ENCODE results near the gene ABO. TPM values are rescaled to one million over a fixed set of nuclear protein-coding genes. Genes with fewer than 3 reads are reported as not detected.

The ABO gene
- total and polyA plus RNA-seq, 2 donors (not counting 1 experiment from before 2014, with no cell fraction given): not detected

DNA sequence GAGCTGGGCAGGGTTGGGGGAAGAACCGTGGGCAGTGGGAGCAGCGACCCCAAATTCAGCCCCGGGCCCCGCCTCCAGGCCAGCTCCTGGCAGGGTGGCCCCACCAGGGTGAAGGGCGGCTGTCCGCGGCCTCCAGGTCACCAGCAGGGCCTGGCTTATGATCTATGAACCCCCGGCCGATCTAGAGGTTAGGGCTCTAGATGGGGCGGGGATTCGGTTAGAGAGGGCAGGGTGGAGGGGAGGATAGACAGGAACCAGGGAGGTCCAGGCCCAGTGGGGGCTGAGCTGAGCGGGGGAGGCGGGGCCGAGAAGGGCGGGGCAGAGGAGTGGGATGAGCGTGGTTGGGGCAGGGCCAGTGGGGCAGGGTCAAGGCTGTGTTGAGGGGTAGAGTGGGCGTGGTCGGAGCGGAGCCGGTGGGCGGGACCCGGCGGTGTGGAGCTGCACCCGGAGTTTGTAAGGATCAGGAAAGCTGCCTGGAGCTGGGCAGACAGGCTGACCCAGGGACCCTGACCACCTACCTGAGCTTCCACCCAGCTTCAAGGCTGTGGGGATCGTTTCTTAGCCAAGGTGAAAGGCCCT, 36.6 kb downstream of the ABO start:
- peaks cover 13% of the 10 kb centered on the region for H3K4me1 Mint-ChIP-seq
- Histone ChIP-seq H3K27me3 (replicated peaks in 1 of 4; ENCODE audit: control extremely low read depth in 1 of 4, control insufficient read depth in 3 of 4, insufficient read depth in 4 of 4, low read length in 3 of 4) (peaks cover 0 to 30% (median 3%) of the 10 kb centered on the region in 4 experiments), H3K4me2 (replicated peaks; ENCODE audit: low read depth, low read length, poor library complexity, severe bottlenecking) (peak overlapping the region; percentile 65), H3K27ac (ENCODE audit: low read length in 2 of 2) (no peak overlapping the region), H3K79me2 (ENCODE audit: control insufficient read depth, insufficient read depth, low read length) (no peaks in the 10 kb centered on the region), H3K4me3 (ENCODE audit: control extremely low read depth in 1 of 5, extremely low read depth in 1 of 5, insufficient read depth in 1 of 5, low read depth in 2 of 5, low read length in 4 of 5) (peak overlapping the region in 3 of 5 experiments; percentile 19 to 28 (median 25)), H2AFZ (ENCODE audit: insufficient read depth, low read depth, low read length, poor library complexity, severe bottlenecking) (peak overlapping the region; percentile 60), H3K36me3 (replicated peaks in 1 of 2; ENCODE audit: control extremely low read depth in 1 of 2, control insufficient read depth in 1 of 2, extremely low read depth in 1 of 2, insufficient read depth in 2 of 2, low read length in 1 of 2) (no peaks in the 10 kb centered on the region), H3K4me1 (ENCODE audit: control insufficient read depth in 2 of 2, insufficient read depth in 2 of 2, low read length in 2 of 2) (peaks cover 9 to 10% of the 10 kb centered on the region in 2 donors), H3K9ac (ENCODE audit: low read length) (peak overlapping the region; percentile 31), H4K20me1 (ENCODE audit: control insufficient read depth, insufficient read depth, low read length, poor library complexity, severe bottlenecking) (no peaks in the 10 kb centered on the region), H3K9me3 (ENCODE audit: control extremely low read depth in 1 of 3, control insufficient read depth in 2 of 3, insufficient read depth in 1 of 3, low read length in 2 of 3) (peaks cover 0 to 20% (median 0%) of the 10 kb centered on the region in 3 donors)
- ATAC-seq (ENCODE audit: low read depth) (peak; percentile 77), DNase-seq (peak; percentile 39)
- peak overlapping the region; percentile 49 for H3K4me3 Mint-ChIP-seq
- ChIA-PET POLR2A (no interaction called here), CTCF (interaction anchor here (0.9 kb wide), 2 partner anchors 53 to 166 kb away, joined by 3 to 4 read pairs; no protein-coding TSS in a partner anchor)
- no peak for TF ChIP-seq EZH2 (IDR thresholded peaks at IDR 0.05; ENCODE audit: borderline replicate concordance, insufficient read depth, low read depth, low read length, poor library complexity, severe bottlenecking)
- TF ChIP-seq, protein P1, sequence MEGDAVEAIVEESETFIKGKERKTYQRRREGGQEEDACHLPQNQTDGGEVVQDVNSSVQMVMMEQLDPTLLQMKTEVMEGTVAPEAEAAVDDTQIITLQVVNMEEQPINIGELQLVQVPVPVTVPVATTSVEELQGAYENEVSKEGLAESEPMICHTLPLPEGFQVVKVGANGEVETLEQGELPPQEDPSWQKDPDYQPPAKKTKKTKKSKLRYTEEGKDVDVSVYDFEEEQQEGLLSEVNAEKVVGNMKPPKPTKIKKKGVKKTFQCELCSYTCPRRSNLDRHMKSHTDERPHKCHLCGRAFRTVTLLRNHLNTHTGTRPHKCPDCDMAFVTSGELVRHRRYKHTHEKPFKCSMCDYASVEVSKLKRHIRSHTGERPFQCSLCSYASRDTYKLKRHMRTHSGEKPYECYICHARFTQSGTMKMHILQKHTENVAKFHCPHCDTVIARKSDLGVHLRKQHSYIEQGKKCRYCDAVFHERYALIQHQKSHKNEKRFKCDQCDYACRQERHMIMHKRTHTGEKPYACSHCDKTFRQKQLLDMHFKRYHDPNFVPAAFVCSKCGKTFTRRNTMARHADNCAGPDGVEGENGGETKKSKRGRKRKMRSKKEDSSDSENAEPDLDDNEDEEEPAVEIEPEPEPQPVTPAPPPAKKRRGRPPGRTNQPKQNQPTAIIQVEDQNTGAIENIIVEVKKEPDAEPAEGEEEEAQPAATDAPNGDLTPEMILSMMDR (IDR thresholded peaks at IDR 0.05): no peak
- peaks cover 31% of the 10 kb centered on the region for H3K27me3 Mint-ChIP-seq
- H3K27ac Mint-ChIP-seq: no peak overlapping the region
- H3K9me3 Mint-ChIP-seq (ENCODE audit: insufficient read depth): no peaks in the 10 kb centered on the region
- WGBS (ENCODE audit: insufficient coverage): 28% methylated on average over 24 of the region's 25 CpGs
- intact Hi-C loops (cut with micrococcal nuclease): no loop called here

DNA sequence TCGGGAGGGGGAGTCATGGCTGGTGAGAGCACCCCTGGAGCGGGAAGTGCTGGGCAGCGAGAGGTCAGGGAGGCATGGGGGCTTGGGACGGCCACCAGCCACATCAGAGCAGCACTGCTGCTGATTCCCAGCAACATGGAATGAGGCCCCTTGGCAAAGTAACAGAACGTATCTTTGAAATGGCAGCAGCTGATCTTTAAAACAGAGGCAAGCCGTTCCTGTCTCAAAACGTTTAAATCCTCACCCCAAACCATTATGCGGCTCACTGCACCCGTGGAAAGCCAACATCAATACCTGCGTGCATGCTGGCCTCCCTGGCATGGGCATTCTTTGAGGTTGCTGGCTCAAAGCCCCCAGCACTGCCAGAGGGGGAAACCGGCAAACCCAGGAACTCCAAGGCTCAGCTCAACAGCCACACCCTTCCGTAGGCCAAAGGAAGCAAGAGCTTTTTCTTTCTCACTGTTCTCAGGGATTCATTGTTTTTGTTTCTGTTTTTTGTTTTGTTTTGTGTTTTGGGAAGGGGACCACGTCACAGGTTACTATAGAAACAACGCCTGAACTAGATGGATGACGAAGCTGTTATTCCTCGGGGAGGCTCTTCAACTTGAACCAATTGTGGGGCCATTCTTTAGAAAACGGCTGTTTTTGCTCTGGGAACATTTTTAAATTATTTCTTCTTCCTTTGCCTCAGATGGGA, 37.8 kb downstream of the ABO start:
- Histone ChIP-seq H3K27ac (ENCODE audit: low read length in 2 of 2) (no peak overlapping the region), H3K4me1 (ENCODE audit: control insufficient read depth in 2 of 2, insufficient read depth in 2 of 2, low read length in 2 of 2) (peaks cover 9 to 10% of the 10 kb centered on the region in 2 donors), H3K36me3 (replicated peaks in 1 of 2; ENCODE audit: control extremely low read depth in 1 of 2, control insufficient read depth in 1 of 2, extremely low read depth in 1 of 2, insufficient read depth in 2 of 2, low read length in 1 of 2) (no peaks in the 10 kb centered on the region), H4K20me1 (ENCODE audit: control insufficient read depth, insufficient read depth, low read length, poor library complexity, severe bottlenecking) (no peaks in the 10 kb centered on the region), H3K79me2 (ENCODE audit: control insufficient read depth, insufficient read depth, low read length) (no peaks in the 10 kb centered on the region), H3K27me3 (replicated peaks in 1 of 4; ENCODE audit: control extremely low read depth in 1 of 4, control insufficient read depth in 3 of 4, insufficient read depth in 4 of 4, low read length in 3 of 4) (peaks cover 0 to 30% (median 3%) of the 10 kb centered on the region in 4 experiments), H3K9ac (ENCODE audit: low read length) (no peak overlapping the region), H3K9me3 (ENCODE audit: control extremely low read depth in 1 of 3, control insufficient read depth in 2 of 3, insufficient read depth in 1 of 3, low read length in 2 of 3) (peaks cover 0 to 20% (median 0%) of the 10 kb centered on the region in 3 donors), H2AFZ (ENCODE audit: insufficient read depth, low read depth, low read length, poor library complexity, severe bottlenecking) (no peak overlapping the region), H3K4me2 (replicated peaks; ENCODE audit: low read depth, low read length, poor library complexity, severe bottlenecking) (no peak overlapping the region), H3K4me3 (ENCODE audit: control extremely low read depth in 1 of 5, extremely low read depth in 1 of 5, insufficient read depth in 1 of 5, low read depth in 2 of 5, low read length in 4 of 5) (no peak overlapping the region)
- POLR2A ChIA-PET: no interaction called here
- Mint-ChIP-seq H3K4me1 (peaks cover 13% of the 10 kb centered on the region), H3K4me3 (no peak overlapping the region), H3K9me3 (ENCODE audit: insufficient read depth) (no peaks in the 10 kb centered on the region), H3K27me3 (peaks cover 30% of the 10 kb centered on the region), H3K27ac (no peak overlapping the region)
- CTCF ChIA-PET: no interaction called here
- 87% methylated on average over 16 of the region's 17 CpGs for whole genome bisulfite sequencing (ENCODE audit: insufficient coverage)
- intact Hi-C loops (cut with micrococcal nuclease): no loop called here
- ATAC-seq (ENCODE audit: low read depth) (no peak), DNase-seq (no peak)
- TF ChIP-seq, protein P1 (IDR thresholded peaks at IDR 0.05): no peak
- no peak for TF ChIP-seq EZH2 (IDR thresholded peaks at IDR 0.05; ENCODE audit: borderline replicate concordance, insufficient read depth, low read depth, low read length, poor library complexity, severe bottlenecking)

Measured in B cell (primary cell).